Keratinocyte (primary cell): ENCODE measurements around the gene AFDN.

ENCODE experiments used
- EZH2 ChIP-seq: IDR thresholded peaks from one replicate; pipeline ENCODE4 v1.6.1; 2012; ENCODE audit warnings: inconsistent platforms, mild to moderate bottlenecking, low read length, moderate library complexity
- TF ChIP-seq, protein P1 (sequence below), 3 experiments: IDR thresholded peaks in 1 of 3; conservative IDR thresholded peaks in 1 of 3; optimal IDR thresholded peaks in 1 of 3; 2 replicates in 2 of 3; 3 replicates in 1 of 3; pipeline versions ENCODE3 to v1.5.1; 2011; ENCODE audit warnings: low read length in 3 of 3, mild to moderate bottlenecking in 3 of 3, moderate library complexity in 2 of 3, control low read depth in 1 of 3, inconsistent platforms in 1 of 3; ENCODE audit not compliant: insufficient read depth in 2 of 3; ENCODE audit errors: extremely low read depth in 1 of 3

DNA sequence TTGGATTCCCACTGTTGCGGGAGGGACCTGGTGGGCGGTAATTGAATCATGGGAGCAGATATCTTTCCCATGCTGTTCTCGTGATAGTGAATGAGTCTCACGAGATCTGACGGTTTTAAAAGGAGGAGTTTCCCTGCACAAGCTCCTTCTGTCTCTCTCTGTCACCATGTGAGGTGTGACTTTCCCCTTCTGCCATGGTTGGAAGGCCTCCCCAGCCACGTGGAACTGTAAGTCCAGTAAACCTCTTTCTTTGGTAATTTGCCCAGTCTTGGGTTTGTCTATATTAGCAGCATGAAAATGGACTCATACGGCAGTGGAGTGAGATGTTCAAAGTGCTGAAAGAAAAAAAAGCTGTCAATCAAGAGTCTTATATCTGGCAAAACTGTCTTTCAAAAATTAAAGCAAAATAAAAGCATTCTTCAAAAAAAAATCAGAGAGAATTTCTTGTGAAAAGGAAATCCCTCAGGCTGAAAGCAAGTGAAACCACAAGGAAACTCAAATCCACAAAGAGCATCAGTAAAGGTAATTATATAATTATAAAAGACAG lies 155.3 kb downstream of the AFDN start:
- TF ChIP-seq, protein P1, sequence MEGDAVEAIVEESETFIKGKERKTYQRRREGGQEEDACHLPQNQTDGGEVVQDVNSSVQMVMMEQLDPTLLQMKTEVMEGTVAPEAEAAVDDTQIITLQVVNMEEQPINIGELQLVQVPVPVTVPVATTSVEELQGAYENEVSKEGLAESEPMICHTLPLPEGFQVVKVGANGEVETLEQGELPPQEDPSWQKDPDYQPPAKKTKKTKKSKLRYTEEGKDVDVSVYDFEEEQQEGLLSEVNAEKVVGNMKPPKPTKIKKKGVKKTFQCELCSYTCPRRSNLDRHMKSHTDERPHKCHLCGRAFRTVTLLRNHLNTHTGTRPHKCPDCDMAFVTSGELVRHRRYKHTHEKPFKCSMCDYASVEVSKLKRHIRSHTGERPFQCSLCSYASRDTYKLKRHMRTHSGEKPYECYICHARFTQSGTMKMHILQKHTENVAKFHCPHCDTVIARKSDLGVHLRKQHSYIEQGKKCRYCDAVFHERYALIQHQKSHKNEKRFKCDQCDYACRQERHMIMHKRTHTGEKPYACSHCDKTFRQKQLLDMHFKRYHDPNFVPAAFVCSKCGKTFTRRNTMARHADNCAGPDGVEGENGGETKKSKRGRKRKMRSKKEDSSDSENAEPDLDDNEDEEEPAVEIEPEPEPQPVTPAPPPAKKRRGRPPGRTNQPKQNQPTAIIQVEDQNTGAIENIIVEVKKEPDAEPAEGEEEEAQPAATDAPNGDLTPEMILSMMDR (optimal IDR thresholded peaks at IDR 0.05 in 1 of 3, IDR thresholded peaks at IDR 0.05 in 1 of 3, conservative IDR thresholded peaks at IDR 0.05 in 1 of 3; ENCODE audit: extremely low read depth in 1 of 3, insufficient read depth in 2 of 3, low read length in 3 of 3), result no peak
- no peak for TF ChIP-seq EZH2
